Pancreas (tissue), 10 donors: ENCODE data around the gene RBBP8. TPM values are rescaled to one million over a fixed set of nuclear protein-coding genes. Genes with fewer than 3 reads are reported as not detected.
A peak's percentile ranks its signal among the peaks of the same experiment; 100 is the strongest.

Source experiments
- ATAC-seq, 4 donors: fragments of 200-7000 bp; cut with Tn5 transposase; one replicate each; pipeline versions ENCODE4 v1.8.0 to v1.9.1; 2020; ENCODE audit warnings: mild to moderate bottlenecking in 4 of 4, moderate library complexity in 4 of 4
- DNase-seq, 6 donors: peaks; one replicate each; pipeline ENCODE4 v3.0.0-alpha.2; 2020
- FAIRE-seq: peaks from 2 replicates; lab custom pipeline; 2012; peaks lifted over from hg19 to GRCh38; lab: Jason Lieb, UNC
- H3K27ac ChIP-seq, 4 donors: fragments of 200-600 bp; sonication (generic); 1 replicate in 3 of 4; 2 replicates in 1 of 4; pipeline versions ENCODE4 v1.5.0 to v1.8.0; 2020
- H3K27me3 ChIP-seq, 4 donors: fragments of 200-600 bp; one replicate each; pipeline ENCODE4 v1.8.0; 2021
- H3K36me3 ChIP-seq, 3 donors: fragments of 200-600 bp; sonication (generic) in 1 of 3; one replicate each; pipeline versions ENCODE4 v1.5.0 to v1.8.0; 2020 to 2021
- H3K4me1 ChIP-seq, 3 donors: fragments of 200-600 bp; one replicate each; pipeline ENCODE4 v1.8.0; 2021
- H3K4me3 ChIP-seq, 4 donors: fragments of 200-600 bp; sonication (generic) in 2 of 4; one replicate each; pipeline versions ENCODE4 v1.5.0 to v1.8.0; 2020 to 2021
- H3K9me3 ChIP-seq, 4 donors: fragments of 200-600 bp; one replicate each; pipeline ENCODE4 v1.8.0; 2021
- WGBS, 2 donors: extraction: QIAGEN DNeasy Blood & Tissue Kit; methylation state at CpG; one replicate each; pipeline ENCODE4 v1.1.7; 2013; 5-methylcytosine and 5-hydroxymethylcytosine counted together
- intact Hi-C, 3 donors: fragments of 100-400 bp; cut with DNase I; formaldehyde crosslinking; loops; one replicate each; pipeline versions ENCODE4 v1.11.1 to v1.14.2; 2022
- polyA plus RNA-seq, 2 donors: library from polyadenylated mRNA; stranded (reverse); fragments of 200-250 nt; gene quantifications; one replicate each; pipeline ENCODE4 v1.2.3, GENCODE V29; 2013
- total RNA-seq, 6 donors: library from RNA; stranded (reverse); fragmentation: NEBNext Ultra II Directional in 4 of 6; extraction: Animal tissue kit (Norgen Biotek cat#: 25700) in 4 of 6; gene quantifications; one replicate each; pipeline versions ENCODE4 v1.2.1 to v1.2.4, GENCODE V29; 2021 to 2023
- TF ChIP-seq, protein P1 (sequence below), 4 donors: fragments of 200-600 bp; sonication (generic) in 3 of 4; IDR thresholded peaks; one replicate each; pipeline versions ENCODE4 v1.5.0 to v1.8.0; 2021; ENCODE audit warnings: antibody characterized with exemption in 4 of 4
- donor health status: healthy with polysubstance abuse.
- donor health status: DM: no; HTN: no; CAD: no; lungs with moderate emphysema.
- donor health status: DM: no; HTN: no; CAD: no.
- donor health status: control.
- donor health status: control.
- donor health status: Bipolar disorder and iron deficiency.
- donor health status: DM: yes; HTN: yes; CAD: no.
- donor health status: DM: no; HTN: no; CAD: no.
- donor health status: DM: no; HTN: no; CAD: no.
- donor health status: DM: yes; HTN: yes; CAD: no.

Gene RBBP8
- total and polyA plus RNA-seq, 8 donors, result 10.9 to 32.7 (median 19.0) TPM

- ATAC-seq, result no peak
- peak overlapping the region in 1 of 4 donors; percentile 28 for H3K27ac ChIP-seq
Observed at GRCh38 chr18:22974001-22974400, 40.9 kb downstream of the RBBP8 start.

GRCh38 chr18:22974707-22975106 is 41.6 kb downstream of the RBBP8 start:
- TF ChIP-seq, protein P1, sequence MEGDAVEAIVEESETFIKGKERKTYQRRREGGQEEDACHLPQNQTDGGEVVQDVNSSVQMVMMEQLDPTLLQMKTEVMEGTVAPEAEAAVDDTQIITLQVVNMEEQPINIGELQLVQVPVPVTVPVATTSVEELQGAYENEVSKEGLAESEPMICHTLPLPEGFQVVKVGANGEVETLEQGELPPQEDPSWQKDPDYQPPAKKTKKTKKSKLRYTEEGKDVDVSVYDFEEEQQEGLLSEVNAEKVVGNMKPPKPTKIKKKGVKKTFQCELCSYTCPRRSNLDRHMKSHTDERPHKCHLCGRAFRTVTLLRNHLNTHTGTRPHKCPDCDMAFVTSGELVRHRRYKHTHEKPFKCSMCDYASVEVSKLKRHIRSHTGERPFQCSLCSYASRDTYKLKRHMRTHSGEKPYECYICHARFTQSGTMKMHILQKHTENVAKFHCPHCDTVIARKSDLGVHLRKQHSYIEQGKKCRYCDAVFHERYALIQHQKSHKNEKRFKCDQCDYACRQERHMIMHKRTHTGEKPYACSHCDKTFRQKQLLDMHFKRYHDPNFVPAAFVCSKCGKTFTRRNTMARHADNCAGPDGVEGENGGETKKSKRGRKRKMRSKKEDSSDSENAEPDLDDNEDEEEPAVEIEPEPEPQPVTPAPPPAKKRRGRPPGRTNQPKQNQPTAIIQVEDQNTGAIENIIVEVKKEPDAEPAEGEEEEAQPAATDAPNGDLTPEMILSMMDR (IDR thresholded peaks at IDR 0.05), result no peak
- WGBS, 2 donors, result 59 to 63% methylated on average over 5 of the region's 5 CpGs
- Histone ChIP-seq H3K36me3 (no peaks in the 10 kb centered on the region), H3K9me3 (no peaks in the 10 kb centered on the region), H3K4me1 (peaks cover 5 to 7% (median 6%) of the 10 kb centered on the region in 3 donors), H3K4me3 (no peak overlapping the region), H3K27ac (peak overlapping the region in 2 of 4 donors; percentile 28 to 46), H3K27me3 (no peaks in the 10 kb centered on the region)
- FAIRE-seq, result no peak
- DNase-seq, result no peak
- intact Hi-C loops, result no loop called here
- ATAC-seq, result peak; percentile 65 to 83 (median 72)

More at GRCh38 chr18:22974001-22974400, 40.9 kb downstream of the RBBP8 start:
- intact Hi-C loops, result no loop called here
- H3K4me1 ChIP-seq, result peaks cover 5 to 7% (median 6%) of the 10 kb centered on the region in 3 donors
- no peaks in the 10 kb centered on the region for H3K36me3 ChIP-seq
- DNase-seq, result no peak
- H3K27me3 ChIP-seq, result no peaks in the 10 kb centered on the region
- H3K9me3 ChIP-seq, result no peaks in the 10 kb centered on the region
- H3K4me3 ChIP-seq, result no peak overlapping the region
- no peak for FAIRE-seq
- TF ChIP-seq, protein P1 (IDR thresholded peaks at IDR 0.05), result no peak

DNA sequence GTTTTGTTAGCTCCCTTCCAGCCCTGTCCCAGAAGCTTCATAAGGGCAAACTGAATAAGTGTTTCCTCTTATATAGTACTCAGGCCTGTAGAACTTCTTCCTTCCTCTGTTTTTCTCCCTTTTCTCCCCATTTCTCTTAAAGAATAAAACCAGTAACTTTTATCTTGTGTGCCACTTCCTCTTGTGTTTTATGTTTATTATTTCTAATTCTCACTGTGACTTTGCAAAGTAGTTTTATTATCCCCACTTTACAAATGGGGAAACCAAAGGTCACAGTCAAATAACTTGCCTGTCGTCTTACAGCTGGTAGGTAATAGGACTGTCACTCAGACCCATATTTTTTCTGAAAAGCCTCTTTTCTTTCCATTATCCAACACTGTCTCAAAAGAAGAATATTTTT is 42.4 kb downstream of the RBBP8 start:
- Histone ChIP-seq H3K27ac (no peak overlapping the region), H3K4me3 (no peak overlapping the region), H3K27me3 (no peaks in the 10 kb centered on the region), H3K36me3 (no peaks in the 10 kb centered on the region), H3K9me3 (no peaks in the 10 kb centered on the region), H3K4me1 (peaks cover 5 to 7% (median 6%) of the 10 kb centered on the region in 3 donors)
- TF ChIP-seq, protein P1 (IDR thresholded peaks at IDR 0.05), result no peak
- WGBS, 2 donors, result 76 to 81% methylated on average over 1 of the region's 1 CpG
- no peak for FAIRE-seq
- no peak for DNase-seq
- ATAC-seq, result no peak
- intact Hi-C loops, result no loop called here

DNA sequence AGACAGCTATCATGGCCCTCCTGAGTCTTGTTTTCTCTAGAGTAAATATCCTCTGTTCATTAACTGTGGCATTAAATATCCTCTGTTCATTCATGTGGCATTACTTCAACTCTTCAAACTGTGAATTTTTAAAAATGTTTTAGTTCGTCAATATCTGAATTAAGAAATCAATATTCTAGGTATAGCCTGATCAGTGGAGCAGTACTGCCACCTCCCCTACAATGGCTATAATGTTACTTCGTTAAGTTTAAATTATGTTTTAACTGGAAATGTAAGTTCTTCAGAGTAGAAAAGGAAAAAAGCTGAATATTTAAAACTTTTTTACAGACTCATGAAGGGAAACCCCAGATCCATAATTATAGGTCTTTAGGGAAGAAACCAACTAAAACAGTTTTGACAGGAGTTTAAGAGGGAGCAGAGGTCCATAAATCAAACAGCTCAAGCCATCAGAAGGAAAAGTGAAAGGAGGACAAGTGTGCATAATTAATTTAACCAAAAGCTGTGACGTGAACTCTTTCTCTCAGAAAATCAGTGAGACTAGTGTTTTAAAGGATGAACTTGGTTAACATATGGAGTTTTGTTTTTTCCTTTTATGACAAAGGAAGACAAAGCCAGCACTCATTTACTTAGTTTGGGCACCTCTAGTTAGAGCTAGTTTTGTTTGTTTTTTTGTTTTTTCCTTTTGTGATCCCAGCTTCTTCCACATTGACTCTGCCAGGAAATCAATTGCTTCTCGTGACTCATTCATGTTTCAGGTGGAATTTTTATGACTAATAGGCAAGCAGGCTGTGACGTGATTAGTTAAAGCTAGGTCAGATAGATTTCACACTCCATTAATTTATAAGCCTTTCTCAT is 44.9 kb downstream of the RBBP8 start:
- no peak overlapping the region for H3K4me3 ChIP-seq
- H3K27ac ChIP-seq, result peak overlapping the region in 2 of 4 donors; percentile 65 to 70
- DNase-seq (no peak), ATAC-seq (peak; percentile 49 to 84 (median 75)), FAIRE-seq (no peak)
- intact Hi-C loops, result no loop called here
- WGBS, 2 donors, result 54 to 56% methylated on average over 5 of the region's 5 CpGs
- peaks cover 5 to 7% (median 6%) of the 10 kb centered on the region in 3 donors for H3K4me1 ChIP-seq
- TF ChIP-seq, protein P1 (IDR thresholded peaks at IDR 0.05), result no peak
- no peaks in the 10 kb centered on the region for H3K27me3 ChIP-seq
- H3K9me3 ChIP-seq, result no peaks in the 10 kb centered on the region
- peaks cover 0 to 5% (median 0%) of the 10 kb centered on the region in 3 donors for H3K36me3 ChIP-seq

GRCh38 chr18:22980394-22980793 is 47.3 kb downstream of the RBBP8 start:
- TF ChIP-seq, protein P1 (IDR thresholded peaks at IDR 0.05), result no peak
- H3K36me3 ChIP-seq, result peaks cover 0 to 10% (median 0%) of the 10 kb centered on the region in 3 donors
- 85 to 100% methylated on average over 1 of the region's 1 CpG for WGBS, 2 donors
- H3K4me3 ChIP-seq, result no peak overlapping the region
- no peaks in the 10 kb centered on the region for H3K9me3 ChIP-seq
- FAIRE-seq (no peak), ATAC-seq (no peak), DNase-seq (no peak)
- H3K4me1 ChIP-seq, result peaks cover under 1 to 6% (median 5%) of the 10 kb centered on the region in 3 donors
- H3K27ac ChIP-seq, result no peak overlapping the region
- H3K27me3 ChIP-seq, result no peaks in the 10 kb centered on the region
- intact Hi-C loops, result loop anchor here in 2 of 3 donors (10.0 kb wide), 2 partner anchors 146 to 176 kb away; no protein-coding TSS in a partner anchor
